ENCODE results near the gene ANKRD2. TPM values are rescaled to one million over a fixed set of nuclear protein-coding genes. Genes with fewer than 3 reads are reported as not detected.
"Not testable (repeated sequence)": the region's sequence is repeated elsewhere in the genome, so short reads cannot be mapped to it uniquely, and the experiment has no call there.

The ANKRD2 gene
- total RNA-seq, 1 donor from 2014 or later, result 0.26 TPM

- FAIRE-seq, result no peak
- TF ChIP-seq CTCF (IDR thresholded peaks at IDR 0.05; ENCODE audit: insufficient read depth, low read length, severe bottlenecking), result no peak
- Histone ChIP-seq H3K4me3 (ENCODE audit: low read depth, low read length) (no peak overlapping the region), H3K27me3 (ENCODE audit: control insufficient read depth, insufficient read depth, low read length) (no peaks in the 10 kb centered on the region), H3K36me3 (ENCODE audit: control insufficient read depth, insufficient read depth, low read length) (peaks cover under 1% of the 10 kb centered on the region)
- DNase-seq (ENCODE audit: low read depth), result no peak
These were observed 2.6 kb downstream of the ANKRD2 start for GRCh38 chr10:97575127-97575668.

GRCh38 chr10:97576487-97576886 lies 3.9 kb downstream of the ANKRD2 start:
- not testable (repeated sequence) for H3K4me3 ChIP-seq (ENCODE audit: low read depth, low read length); FAIRE-seq; DNase-seq (ENCODE audit: low read depth); H3K36me3 ChIP-seq (ENCODE audit: control insufficient read depth, insufficient read depth, low read length); H3K27me3 ChIP-seq (ENCODE audit: control insufficient read depth, insufficient read depth, low read length)

- FAIRE-seq (no peak), DNase-seq (ENCODE audit: low read depth) (no peak)
- Histone ChIP-seq H3K4me3 (ENCODE audit: low read depth, low read length) (no peak overlapping the region), H3K27me3 (ENCODE audit: control insufficient read depth, insufficient read depth, low read length) (no peaks in the 10 kb centered on the region), H3K36me3 (ENCODE audit: control insufficient read depth, insufficient read depth, low read length) (no peaks in the 10 kb centered on the region)
- no peak for TF ChIP-seq CTCF (IDR thresholded peaks at IDR 0.05; ENCODE audit: insufficient read depth, low read length, severe bottlenecking)
These were observed 5.1 kb downstream of the ANKRD2 start for GRCh38 chr10:97577701-97578100.

GRCh38 chr10:97578171-97578844 lies 5.7 kb downstream of the ANKRD2 start:
- H3K27me3 ChIP-seq (ENCODE audit: control insufficient read depth, insufficient read depth, low read length), result no peaks in the 10 kb centered on the region
- FAIRE-seq (no peak), DNase-seq (ENCODE audit: low read depth) (no peak)
- no peaks in the 10 kb centered on the region for H3K36me3 ChIP-seq (ENCODE audit: control insufficient read depth, insufficient read depth, low read length)
- no peak for TF ChIP-seq CTCF (IDR thresholded peaks at IDR 0.05; ENCODE audit: insufficient read depth, low read length, severe bottlenecking)
- no peak overlapping the region for H3K4me3 ChIP-seq (ENCODE audit: low read depth, low read length)

GRCh38 chr10:97580421-97581367 lies 8.1 kb downstream of the ANKRD2 start:
- DNase-seq (ENCODE audit: low read depth) (no peak), FAIRE-seq (no peak)
- no peak for TF ChIP-seq CTCF (IDR thresholded peaks at IDR 0.05; ENCODE audit: insufficient read depth, low read length, severe bottlenecking)
- H3K36me3 ChIP-seq (ENCODE audit: control insufficient read depth, insufficient read depth, low read length), result no peaks in the 10 kb centered on the region
- H3K4me3 ChIP-seq (ENCODE audit: low read depth, low read length), result no peak overlapping the region
- no peaks in the 10 kb centered on the region for H3K27me3 ChIP-seq (ENCODE audit: control insufficient read depth, insufficient read depth, low read length)

- FAIRE-seq, result no peak
- TF ChIP-seq CTCF (IDR thresholded peaks at IDR 0.05; ENCODE audit: insufficient read depth, low read length, severe bottlenecking), result no peak
These were observed 9.6 kb downstream of the ANKRD2 start for GRCh38 chr10:97582169-97582568.

More at GRCh38 chr10:97582169-97582568, 9.6 kb downstream of the ANKRD2 start:
- Histone ChIP-seq H3K4me3 (ENCODE audit: low read depth, low read length) (no peak overlapping the region), H3K36me3 (ENCODE audit: control insufficient read depth, insufficient read depth, low read length) (no peaks in the 10 kb centered on the region), H3K27me3 (ENCODE audit: control insufficient read depth, insufficient read depth, low read length) (no peaks in the 10 kb centered on the region)
- DNase-seq (ENCODE audit: low read depth), result no peak
